HG03196 (cell line): ENCODE data around the gene UGDH.
"Not testable (repeated sequence)": the region's sequence is repeated elsewhere in the genome, so short reads cannot be mapped to it uniquely, and the experiment has no call there.

Source experiments
- ATAC-seq: cut with Tn5 transposase; IDR thresholded peaks from one replicate; pipeline ENCODE4 v1.9.1; 2021; ENCODE audit not compliant: unreplicated experiment

Gene UGDH

DNA sequence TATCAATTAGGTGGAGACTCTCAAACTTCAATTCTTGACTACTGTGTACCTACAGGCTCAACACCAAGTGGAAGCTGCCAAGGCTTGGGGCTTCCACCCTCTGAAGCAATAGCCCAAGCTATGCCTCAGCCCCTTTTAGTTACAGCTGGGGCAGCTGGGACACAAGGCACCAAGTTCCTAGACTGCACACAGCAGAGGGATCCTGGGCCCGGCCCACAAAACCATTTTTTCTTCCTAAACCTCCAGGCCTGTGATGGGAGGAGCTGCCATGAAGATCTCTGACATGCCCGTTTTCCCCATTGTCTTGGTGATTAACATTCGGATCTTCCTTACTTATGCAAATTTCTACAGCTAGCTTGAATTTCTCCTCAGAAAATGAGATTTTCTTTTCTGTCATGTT, 3.4 kb upstream of the UGDH start:
- ATAC-seq: no peak

DNA sequence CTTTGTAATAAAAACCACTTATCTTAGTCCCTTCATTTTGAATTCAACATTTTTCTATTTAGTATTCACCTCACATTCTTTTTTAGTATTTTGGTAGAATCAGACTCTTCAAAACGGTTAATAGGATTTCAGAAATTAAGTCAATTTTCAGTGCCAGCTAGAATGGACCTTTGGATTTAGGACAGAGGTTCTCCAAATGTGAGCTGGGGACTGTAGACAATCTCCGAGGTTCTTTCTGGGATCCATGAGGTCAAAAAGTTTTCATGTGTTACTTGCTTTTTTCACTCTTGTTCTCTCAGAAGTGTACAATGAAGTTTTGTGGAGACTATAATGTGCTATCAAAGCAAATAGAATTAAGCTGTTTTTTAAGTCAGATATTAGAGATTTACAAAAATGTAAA, 2.3 kb upstream of the UGDH start:
- no peak for ATAC-seq

DNA sequence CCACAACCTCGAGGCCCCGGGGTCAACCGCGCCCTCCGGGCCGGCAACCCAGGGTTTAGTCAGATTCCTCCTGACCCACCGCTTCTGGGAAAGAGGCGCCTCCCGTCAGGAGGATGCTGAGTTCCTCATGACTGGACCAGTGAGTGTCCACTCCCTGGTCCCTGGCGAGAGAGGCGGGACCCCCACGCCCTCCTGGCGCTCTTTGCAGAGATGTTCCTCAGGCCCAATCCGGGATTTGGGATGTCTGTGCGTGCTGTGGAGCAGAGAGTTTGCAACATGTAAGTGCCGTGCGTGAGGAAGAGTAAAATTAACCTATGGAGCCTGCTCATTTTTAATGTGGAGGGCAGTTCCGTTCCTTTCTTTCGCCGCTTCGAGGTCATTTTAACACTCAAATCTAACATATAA, 824 bp upstream of the UGDH start:
- no peak for ATAC-seq

DNA sequence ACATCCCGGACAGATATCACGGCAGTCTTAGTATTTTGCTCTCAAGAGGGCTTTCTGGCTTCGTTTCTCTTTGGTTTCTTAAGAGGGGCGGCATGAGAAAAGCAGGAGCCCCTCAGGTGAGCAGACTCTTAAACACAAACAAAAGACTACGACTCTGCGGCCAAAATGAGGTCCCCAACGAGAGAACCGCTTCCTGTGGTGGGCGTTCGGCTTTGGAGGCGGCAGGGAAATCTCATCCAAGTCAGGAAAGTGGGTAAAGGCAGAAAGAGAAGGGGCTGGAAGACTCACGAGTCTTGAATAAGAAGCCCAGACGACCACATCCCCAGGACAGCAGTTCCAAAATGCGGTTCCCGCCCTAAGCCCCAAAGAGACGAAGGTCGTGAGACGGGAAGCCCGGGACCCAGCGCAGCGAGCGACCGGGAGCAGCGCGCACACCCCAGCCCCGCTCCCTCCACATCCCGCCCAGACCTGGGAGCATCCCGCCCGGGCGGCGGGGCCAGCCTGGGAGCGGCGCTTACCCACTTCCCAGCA, 409 bp downstream of the UGDH start:
- ATAC-seq: peak; percentile 22

DNA sequence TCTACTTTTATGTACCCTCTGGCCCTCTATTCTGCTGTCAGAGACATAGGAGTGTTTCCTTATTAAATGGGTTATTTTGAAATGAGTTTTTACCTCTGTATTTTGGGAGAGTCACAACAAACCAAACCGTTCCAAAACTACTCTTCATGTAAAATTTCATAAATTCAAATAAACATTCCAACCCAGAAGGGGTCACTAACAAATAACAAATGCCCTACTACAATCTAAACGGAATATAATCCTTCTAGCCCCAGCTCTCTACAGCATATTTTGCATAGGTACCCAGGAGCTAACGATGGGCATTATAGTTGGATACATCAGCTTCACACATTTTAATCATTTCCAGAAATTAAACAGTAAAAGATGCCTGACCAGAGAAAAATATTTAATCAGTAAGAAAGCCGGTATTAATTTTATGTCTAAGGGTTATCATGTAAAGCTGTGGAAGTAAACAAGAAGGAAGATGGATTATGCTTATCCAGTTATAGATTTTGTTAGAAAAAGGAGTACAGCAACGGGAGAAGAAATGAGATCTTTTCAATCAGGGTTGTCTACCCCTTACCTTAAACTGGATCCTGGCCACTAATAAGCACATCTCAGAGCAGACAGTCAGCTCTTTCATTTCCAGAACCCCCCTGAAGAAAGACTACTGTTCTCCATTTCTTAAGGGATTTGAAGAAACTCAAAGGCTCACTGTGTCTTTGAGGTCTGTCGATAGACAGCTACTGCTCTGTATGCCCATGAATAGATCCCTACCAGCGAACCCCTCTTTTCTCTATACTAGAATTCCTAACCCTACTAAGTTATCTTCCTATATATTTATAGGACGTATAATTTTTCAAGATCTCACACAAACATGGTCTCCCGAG, 1.2 kb downstream of the UGDH start:
- ATAC-seq: no peak

DNA sequence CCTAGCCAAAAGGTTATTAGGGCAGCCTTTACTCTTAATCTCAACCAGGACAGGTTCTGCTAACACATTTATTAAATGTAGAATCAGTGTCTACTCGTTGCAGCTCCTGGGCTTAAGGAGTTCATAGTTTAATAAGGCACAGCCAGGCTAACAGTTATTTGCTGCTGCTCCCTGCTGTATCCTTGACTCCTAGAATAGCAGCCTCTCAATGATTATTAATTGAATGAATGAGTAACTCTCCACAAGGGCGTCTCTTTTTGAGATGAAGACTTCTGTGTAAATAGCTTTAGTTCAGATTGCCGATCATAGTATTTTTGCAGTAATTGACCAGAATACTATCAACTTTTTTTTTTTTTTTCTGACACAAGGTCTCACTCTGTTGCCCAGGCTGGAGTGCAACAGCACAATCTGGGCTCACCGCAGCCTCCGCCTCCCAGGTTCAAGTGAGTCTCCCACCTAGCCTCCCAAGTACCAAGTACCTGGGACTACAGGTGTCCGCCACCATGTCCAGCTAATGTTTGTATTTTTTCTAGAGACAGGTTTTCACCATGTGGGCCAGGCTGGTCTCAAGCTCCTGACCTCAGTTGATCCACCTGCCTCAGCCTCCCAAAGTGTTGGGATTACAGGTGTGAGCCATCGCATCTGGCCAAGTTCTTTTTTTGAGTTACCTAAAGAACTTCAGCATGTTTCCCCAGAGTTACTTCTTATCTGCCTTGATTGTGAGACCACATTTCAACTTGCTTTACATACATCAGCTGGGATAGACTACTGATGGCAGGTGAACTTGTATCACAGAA, 2.9 kb downstream of the UGDH start:
- no peak for ATAC-seq

DNA sequence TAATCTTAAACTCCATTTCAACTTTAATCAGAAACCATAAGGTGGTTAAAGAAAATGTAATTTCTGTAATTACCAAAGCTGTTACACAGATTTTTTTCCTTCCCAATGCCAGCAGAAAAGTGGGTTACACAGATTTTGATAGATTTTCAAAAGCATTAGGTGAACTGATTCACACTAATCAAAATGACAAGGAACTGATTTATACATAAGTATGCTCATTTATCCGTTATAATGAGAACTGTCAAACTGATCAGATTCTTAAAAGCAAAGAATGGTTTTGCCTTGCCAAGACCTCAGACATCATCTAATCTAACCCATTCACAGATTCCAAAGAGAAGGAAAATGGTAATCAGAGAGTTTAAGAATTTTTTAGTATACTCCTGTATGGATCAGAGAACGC, 5.2 kb downstream of the UGDH start:
- no peak for ATAC-seq

DNA sequence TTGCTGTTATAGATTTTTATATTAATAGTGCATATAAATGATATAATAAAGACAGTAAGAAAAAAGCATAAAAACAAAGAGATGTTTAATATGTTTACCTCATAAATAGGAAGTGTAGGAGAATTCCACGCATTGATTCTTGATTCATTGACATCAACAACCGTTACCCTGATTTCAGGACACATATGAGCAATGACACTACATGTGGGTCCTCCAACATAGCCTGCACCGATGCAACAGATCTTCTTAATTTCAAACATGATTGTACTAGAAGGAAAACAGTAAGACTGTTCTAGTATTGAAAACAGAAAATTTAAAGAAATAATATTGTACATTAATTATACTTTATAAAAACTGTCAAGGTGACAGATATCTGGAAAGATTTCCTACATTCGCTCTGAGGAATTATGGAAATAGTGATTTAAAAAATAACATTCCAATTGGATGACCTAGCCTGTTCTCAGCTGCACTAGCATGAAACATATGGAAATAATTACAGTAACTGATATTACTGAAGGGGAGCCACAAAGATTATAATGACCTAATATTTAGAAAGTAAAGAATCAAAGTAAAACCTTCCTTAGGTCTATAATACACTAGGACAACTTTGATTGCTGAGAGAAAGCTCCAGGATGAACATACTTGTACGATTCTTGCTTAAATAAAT, 5.9 kb downstream of the UGDH start:
- ATAC-seq: no peak

DNA sequence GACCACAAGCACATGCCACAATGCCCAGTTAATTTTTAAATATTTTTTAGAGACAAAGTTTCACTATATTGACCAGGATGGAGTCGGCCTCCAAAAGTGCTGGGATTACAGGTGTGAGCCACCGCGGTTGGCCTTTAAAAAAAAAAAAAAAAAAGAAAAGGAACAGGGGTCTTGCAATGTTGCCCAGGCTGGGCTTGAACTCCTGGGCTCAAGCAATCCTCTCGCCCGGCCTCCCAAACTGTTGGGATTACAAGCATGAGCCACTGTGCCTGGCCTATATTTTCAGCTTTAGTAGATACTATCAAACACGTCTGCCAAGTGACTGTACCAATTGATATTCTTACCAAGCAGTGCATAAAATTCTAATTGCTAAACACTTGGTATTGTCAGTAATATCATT, 8.8 kb downstream of the UGDH start:
- ATAC-seq: no peak

DNA sequence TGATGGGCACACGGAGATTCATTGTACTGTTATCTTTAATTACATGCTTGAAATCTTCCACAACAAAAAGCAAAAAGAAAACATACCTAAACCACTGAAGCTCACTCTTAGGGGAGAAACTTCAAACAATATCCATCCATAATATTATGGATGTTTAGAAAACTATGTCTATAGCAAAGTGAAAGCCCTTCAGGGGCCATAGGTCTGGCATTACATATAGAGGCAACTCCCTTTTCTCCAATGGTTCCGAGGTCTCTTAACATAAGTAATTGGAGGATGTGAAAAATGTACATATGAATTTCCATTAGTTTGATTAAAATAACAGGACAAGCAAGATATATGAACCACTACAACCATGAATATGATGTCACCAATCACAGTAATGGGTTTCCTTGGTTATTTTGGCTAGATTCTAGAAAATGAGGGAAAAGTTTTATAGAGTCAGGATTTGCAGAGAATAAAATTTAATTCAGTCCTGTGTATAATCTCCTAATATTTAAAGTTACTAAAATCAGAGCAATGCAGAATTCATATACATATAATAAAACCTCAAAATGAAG, 10.8 kb downstream of the UGDH start:
- ATAC-seq: no peak

DNA sequence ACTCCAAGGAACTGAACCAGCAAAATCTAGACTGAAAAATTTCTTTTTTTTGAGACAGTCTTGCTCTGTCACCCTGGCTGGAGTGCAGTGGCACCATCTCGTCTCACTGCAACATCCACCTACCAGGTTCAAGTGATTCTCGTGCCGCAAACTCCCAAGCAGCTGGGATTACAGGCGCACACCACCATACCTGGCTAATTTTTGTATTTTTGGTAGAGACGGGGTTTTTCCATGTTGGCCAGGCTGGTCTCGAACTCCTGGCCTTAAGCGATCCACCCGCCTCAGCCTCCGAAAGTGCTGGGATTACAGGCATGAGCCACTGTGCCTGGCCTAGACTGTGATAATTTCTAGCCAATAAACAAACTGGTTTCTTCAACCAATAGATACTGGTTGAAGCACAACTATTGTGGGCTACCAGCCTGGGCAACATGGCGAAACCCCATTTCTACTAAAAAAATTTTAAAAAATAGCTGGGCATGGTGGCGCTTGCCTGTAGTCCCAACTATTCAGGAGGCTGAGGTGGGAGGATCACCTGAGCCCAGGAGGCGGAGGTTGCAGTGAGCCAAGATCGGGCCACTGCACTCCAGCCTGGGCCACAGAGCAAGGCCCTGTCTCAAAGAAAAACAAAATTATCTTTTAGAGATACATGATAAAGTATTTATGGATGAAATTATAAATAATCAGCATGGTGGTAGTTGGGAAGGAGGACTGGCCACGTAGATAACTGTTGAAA, 11.4 kb downstream of the UGDH start:
- ATAC-seq: not testable (repeated sequence)

DNA sequence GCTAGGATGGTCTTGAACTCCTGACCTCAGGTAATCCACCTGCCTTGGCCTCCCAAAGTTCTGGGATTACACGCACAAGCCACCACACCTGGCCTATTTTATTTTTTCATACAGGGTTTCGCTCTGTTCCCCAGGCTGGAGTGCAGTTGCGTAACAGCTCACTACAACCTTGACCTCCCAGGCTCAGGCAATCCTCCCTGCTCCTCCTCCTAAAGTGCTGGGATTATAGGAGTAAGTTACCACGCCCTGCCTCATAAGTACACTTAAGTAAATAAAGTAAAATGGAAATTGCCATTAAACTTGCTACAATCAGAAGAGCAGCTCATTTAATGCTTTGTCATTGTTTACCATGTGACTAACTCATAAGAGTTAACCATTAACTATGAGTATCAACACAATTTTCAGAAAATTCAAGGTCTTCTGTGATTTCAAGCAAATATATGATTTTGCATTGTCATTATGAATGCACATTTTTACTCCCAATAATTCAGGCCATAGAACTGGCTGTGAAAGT, 12.3 kb downstream of the UGDH start:
- ATAC-seq: no peak

DNA sequence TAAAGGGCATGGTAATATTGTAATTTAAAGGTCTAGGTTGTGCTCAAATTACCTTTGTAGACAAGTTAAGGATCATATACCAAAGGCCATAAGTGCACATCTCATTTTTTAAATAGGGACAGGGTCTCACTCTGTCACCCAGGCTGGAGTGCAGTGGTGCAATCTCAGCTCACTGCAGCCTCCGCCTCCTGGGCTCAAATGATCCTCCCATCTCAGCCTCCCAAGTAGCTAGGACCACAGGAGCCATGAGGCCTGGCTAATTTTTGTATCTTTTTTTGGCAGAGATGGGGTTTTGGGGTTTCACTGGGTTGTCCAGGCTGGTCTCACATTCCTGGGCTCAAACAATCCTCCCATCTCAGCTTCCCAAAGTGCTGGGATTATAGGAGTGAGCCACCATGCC, 13.0 kb downstream of the UGDH start:
- ATAC-seq: not testable (repeated sequence)

DNA sequence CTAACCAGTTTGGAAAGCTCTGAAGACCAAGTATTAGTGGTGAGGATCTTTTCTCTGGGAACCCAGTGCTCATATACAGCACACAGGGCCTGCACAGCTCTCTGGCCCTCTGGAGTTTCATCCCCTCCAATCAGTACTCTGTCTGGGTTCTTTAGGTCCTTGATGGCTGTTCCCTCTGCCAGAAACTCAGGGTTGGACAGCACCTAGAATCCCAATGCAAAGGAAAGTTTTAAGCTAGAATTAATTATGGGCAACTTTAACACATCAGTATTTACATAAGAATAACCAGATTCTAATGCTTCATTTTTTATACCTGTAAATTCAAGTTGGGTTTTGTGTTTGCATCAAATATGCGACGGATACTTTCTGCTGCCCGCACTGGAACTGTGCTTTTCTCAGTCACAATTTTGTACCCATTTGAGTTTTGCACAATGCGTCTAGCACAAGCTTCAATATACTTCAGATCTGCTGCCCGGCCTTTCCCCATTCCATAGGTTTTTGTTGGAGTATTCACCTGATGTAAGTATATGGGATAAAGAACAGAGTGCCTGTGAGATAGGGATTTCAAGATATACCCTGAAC, 16.8 kb downstream of the UGDH start:
- no peak for ATAC-seq

DNA sequence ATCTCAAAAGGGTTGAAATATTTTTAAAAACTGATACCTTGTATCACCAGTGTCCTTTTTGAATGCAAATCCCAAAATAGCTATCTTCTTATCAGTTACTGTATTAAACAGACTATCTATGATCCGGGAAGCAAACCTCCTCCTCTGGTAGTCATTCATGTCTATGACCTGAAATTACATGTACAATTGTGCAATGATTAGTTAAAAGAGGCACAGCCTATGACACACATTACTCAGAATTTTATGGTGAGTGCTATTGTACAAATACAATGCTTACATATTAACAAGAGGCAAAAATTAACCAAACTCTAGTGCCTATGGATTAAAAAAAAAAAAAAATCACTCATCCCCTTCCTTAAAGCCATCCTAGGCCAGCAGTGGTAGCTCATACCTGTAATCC, 21.7 kb downstream of the UGDH start:
- ATAC-seq: no peak

DNA sequence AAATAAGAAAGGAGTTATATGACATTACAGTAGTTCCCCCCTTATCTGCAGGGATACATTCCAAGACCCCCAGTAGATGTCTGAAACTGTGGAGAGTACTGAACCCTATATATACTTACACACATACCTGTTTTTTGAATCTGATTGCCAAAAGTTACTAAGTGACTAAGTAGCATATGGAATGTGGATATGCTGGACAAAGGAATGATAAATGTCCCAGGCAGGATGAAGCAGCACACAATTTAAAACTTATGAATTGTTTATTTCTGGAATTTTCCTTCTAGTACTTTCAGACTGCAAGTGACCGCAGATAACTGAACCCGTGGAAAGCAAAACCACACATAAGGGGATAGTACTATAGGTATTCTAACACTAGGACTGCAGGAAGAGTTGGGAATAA, 22.7 kb downstream of the UGDH start:
- ATAC-seq: no peak

DNA sequence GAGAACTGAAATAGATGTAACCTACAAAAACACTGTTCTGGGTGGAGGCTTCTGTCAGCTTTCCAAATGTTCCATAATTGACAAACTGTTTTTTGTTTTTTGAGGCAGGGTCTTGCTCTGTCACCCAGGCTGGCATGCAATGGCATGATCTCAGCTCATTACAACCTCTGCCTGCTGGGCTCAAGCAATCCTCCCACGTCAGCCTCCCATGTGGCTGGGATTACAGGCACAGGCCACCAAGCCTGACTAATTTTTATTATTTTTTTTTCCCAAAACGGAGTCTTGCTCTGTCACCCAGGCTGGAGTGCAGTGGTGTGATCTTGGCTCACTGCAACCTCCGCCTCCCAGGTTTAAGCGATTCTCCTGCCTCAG, 24.6 kb downstream of the UGDH start:
- not testable (repeated sequence) for ATAC-seq

DNA sequence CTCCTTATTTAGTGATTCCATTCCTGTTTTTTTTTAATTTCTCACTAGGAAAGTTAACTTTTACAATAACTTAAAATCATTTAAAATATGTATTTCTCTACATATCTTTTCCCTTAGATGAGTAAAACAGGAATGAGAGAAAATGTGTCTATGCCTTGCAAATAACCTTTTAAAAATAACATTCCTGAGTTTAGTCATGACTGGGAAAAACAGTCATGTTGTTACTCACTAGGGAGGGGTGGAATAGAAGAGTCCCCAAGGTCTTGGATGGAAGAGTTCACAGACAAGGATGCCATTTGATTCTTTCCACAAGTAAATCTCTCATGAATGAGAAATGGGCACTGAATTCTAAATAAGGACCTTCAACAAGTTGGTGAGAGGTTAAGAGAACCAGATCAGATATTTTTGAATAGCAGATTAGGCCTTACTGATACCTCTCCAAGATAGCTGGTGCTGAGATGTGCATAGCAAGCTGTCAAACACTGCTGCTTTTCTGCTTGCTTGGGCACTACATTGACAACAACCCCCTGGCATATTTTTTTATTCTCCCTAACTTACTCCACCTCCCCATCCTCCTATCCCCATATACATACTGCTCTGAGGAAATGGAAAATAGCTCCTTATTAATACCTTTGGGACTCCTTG, 25.1 kb downstream of the UGDH start:
- no peak for ATAC-seq

DNA sequence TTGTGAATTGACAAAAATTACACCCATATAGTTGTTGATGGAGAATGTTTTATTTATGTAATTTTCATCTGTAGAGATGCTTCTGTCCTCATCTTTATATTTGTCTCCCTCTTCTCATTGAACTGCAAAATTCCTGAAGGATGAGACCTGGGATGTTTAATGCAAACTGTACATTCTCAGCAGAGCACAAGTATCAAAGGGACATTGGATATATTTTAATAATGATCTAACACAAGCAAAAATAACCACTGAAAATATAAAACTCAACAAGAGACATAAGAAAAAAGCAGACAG, 28.6 kb downstream of the UGDH start:
- ATAC-seq: no peak
